GM23338 (cell line): Measurements from ENCODE around the gene RORC. TPM values are rescaled to one million over a fixed set of nuclear protein-coding genes. Genes with fewer than 3 reads are reported as not detected.
A peak's percentile ranks its signal among the peaks of the same experiment; 100 is the strongest.

Experiments used
- ATAC-seq: fragments of 200-7000 bp; cut with Tn5 transposase; 3 replicates; pipeline ENCODE4 v1.9.1; 2020
- DNase-seq: peaks from one replicate; pipeline ENCODE4 v3.0.0-alpha.2; 2015; ENCODE audit warnings: low spot score
- H2AFZ ChIP-seq: fragments of 200-600 bp; sonication (generic); 2 replicates; pipeline ENCODE4 v1.8.0; 2016; ENCODE audit warnings: antibody characterized with exemption, mild to moderate bottlenecking, moderate library complexity
- H3F3A ChIP-seq: fragments of 200-600 bp; sonication (generic); replicated peaks from 2 replicates; pipeline ENCODE4 v1.8.0; 2017; ENCODE audit warnings: antibody characterized with exemption, mixed run types, low read depth
- H3K27ac ChIP-seq: fragments of 200-600 bp; sonication (generic); 2 replicates; pipeline ENCODE4 v1.6.1; 2016; ENCODE audit warnings: low read depth
- H3K27me3 ChIP-seq: fragments of 200-600 bp; sonication (generic); 2 replicates; pipeline ENCODE4 v1.8.0; 2016; ENCODE audit warnings: mild to moderate bottlenecking, mixed run types, moderate library complexity; ENCODE audit not compliant: insufficient read depth
- H3K36me3 ChIP-seq: fragments of 200-600 bp; sonication (generic); 2 replicates; pipeline ENCODE4 v1.8.0; 2016; ENCODE audit warnings: mild to moderate bottlenecking; ENCODE audit not compliant: insufficient read depth
- H3K4me1 ChIP-seq: fragments of 200-600 bp; sonication (generic); 2 replicates; pipeline ENCODE4 v1.8.0; 2016; ENCODE audit warnings: mild to moderate bottlenecking, moderate library complexity; ENCODE audit not compliant: insufficient read depth
- H3K4me2 ChIP-seq: fragments of 200-600 bp; sonication (generic); 2 replicates; pipeline ENCODE4 v1.7.1; 2017; ENCODE audit warnings: mixed run types
- H3K4me3 ChIP-seq: fragments of 200-600 bp; sonication (generic); 2 replicates; pipeline ENCODE4 v1.6.1; 2016; ENCODE audit warnings: mixed run types
- H3K79me2 ChIP-seq: fragments of 200-600 bp; sonication (generic); replicated peaks from 2 replicates; pipeline ENCODE4 v1.8.0; 2017; ENCODE audit warnings: mild to moderate bottlenecking; ENCODE audit not compliant: insufficient read depth
- H3K9me2 ChIP-seq: fragments of 200-600 bp; sonication (generic); 2 replicates; pipeline ENCODE4 v1.8.0; 2017; ENCODE audit not compliant: insufficient read depth
- H4K20me1 ChIP-seq: fragments of 200-600 bp; sonication (generic); replicated peaks from 2 replicates; pipeline ENCODE4 v1.8.0; 2017; ENCODE audit warnings: mild to moderate bottlenecking; ENCODE audit not compliant: insufficient read depth
- H3K27ac Mint-ChIP-seq: 2 replicates; pipeline ENCODE4 v1.8.0; 2020; ENCODE audit warnings: inconsistent platforms, mild to moderate bottlenecking, moderate library complexity, mixed read lengths
- H3K27me3 Mint-ChIP-seq: 3 replicates; pipeline ENCODE4 v1.8.0; 2022; ENCODE audit warnings: low read depth, mild to moderate bottlenecking, moderate library complexity, mixed read lengths, inconsistent platforms; ENCODE audit not compliant: insufficient read depth, poor library complexity
- H3K36me3 Mint-ChIP-seq: 3 replicates; pipeline ENCODE4 v1.8.0; 2021; ENCODE audit warnings: low read depth, mild to moderate bottlenecking, inconsistent platforms, moderate library complexity, mixed read lengths
- H3K4me1 Mint-ChIP-seq: 3 replicates; pipeline ENCODE4 v1.8.0; 2020; ENCODE audit warnings: mild to moderate bottlenecking, inconsistent platforms, mixed read lengths
- H3K4me3 Mint-ChIP-seq: 3 replicates; pipeline ENCODE4 v1.8.0; 2021; ENCODE audit warnings: moderate library complexity, mild to moderate bottlenecking, inconsistent platforms, mixed read lengths
- H3K9me3 Mint-ChIP-seq: 3 replicates; pipeline ENCODE4 v1.8.0; 2020; ENCODE audit warnings: moderate library complexity, mild to moderate bottlenecking, inconsistent platforms, mixed read lengths
- CREB1 ChIP-seq: fragments of 250-450 bp; sonication (Bioruptor Pico); IDR thresholded peaks from 2 replicates; pipeline ENCODE4 v1.5.0; 2020; ENCODE audit warnings: low read depth, mild to moderate bottlenecking, moderate library complexity
- EZH2 ChIP-seq: fragments of 200-600 bp; sonication (generic); IDR thresholded peaks from one replicate; pipeline ENCODE4 v1.8.0; 2017; ENCODE audit warnings: antibody characterized with exemption, mild to moderate bottlenecking, low read depth; ENCODE audit not compliant: unreplicated experiment
- EZH2phosphoT487 ChIP-seq: fragments of 200-600 bp; sonication (generic); IDR thresholded peaks from one replicate; pipeline ENCODE4 v1.8.1; 2018; ENCODE audit warnings: antibody characterized with exemption; ENCODE audit not compliant: unreplicated experiment
- JUNB ChIP-seq: IDR thresholded peaks from one replicate; pipeline ENCODE4 v1.6.1; 2016; ENCODE audit warnings: antibody characterized with exemption; ENCODE audit not compliant: unreplicated experiment
- NANOG ChIP-seq: IDR thresholded peaks from 2 replicates; pipeline ENCODE4 v1.6.1; 2016; ENCODE audit warnings: antibody characterized with exemption, borderline replicate concordance
- STAT1 ChIP-seq: IDR thresholded peaks from one replicate; pipeline ENCODE4 v1.6.1; 2016; ENCODE audit warnings: antibody characterized with exemption; ENCODE audit not compliant: unreplicated experiment
- ZNF114 ChIP-seq: fragments of 250-450 bp; sonication (Bioruptor Pico); IDR thresholded peaks from 2 replicates; pipeline ENCODE4 v1.5.0; 2020; ENCODE audit warnings: mild to moderate bottlenecking, moderate library complexity
- ZNF331 ChIP-seq: fragments of 250-450 bp; sonication (Bioruptor Pico); IDR thresholded peaks from 2 replicates; pipeline ENCODE4 v1.5.0; 2020; ENCODE audit warnings: low read depth, mild to moderate bottlenecking, moderate library complexity
- polyA plus RNA-seq: library from polyadenylated mRNA; unstranded; fragments of >200 nt; fragmentation: Nextera tagmentation; extraction: Ambion mirVana; gene quantifications from 2 replicates; pipeline ENCODE4 v1.2.1, GENCODE V29; 2016
- total RNA-seq: library from RNA; depleted of rRNA; stranded (reverse); fragments of >200 nt; shearing (Covaris generic); gene quantifications from 2 replicates; pipeline ENCODE4 v1.2.3, GENCODE V29; 2014
- TF ChIP-seq, protein P1 (sequence below), 2 experiments: fragments of 200-600 bp in 1 of 2; sonication (generic) in 1 of 2; conservative IDR thresholded peaks; 2 replicates each; pipeline versions ENCODE4 v1.5.1 to v1.6.1; 2016 to 2017; ENCODE audit warnings: antibody characterized with exemption in 2 of 2, low read depth in 2 of 2, mild to moderate bottlenecking in 2 of 2, moderate library complexity in 1 of 2
- TF ChIP-seq, protein P2 (sequence below): fragments of 250-450 bp; sonication (Bioruptor Pico); IDR thresholded peaks from 2 replicates; pipeline ENCODE4 v1.5.0; 2020; ENCODE audit warnings: mild to moderate bottlenecking, moderate library complexity

RORC gene
- total and polyA plus RNA-seq, 2 experiments from 2014 or later, result 0.29 to 0.97 TPM

DNA sequence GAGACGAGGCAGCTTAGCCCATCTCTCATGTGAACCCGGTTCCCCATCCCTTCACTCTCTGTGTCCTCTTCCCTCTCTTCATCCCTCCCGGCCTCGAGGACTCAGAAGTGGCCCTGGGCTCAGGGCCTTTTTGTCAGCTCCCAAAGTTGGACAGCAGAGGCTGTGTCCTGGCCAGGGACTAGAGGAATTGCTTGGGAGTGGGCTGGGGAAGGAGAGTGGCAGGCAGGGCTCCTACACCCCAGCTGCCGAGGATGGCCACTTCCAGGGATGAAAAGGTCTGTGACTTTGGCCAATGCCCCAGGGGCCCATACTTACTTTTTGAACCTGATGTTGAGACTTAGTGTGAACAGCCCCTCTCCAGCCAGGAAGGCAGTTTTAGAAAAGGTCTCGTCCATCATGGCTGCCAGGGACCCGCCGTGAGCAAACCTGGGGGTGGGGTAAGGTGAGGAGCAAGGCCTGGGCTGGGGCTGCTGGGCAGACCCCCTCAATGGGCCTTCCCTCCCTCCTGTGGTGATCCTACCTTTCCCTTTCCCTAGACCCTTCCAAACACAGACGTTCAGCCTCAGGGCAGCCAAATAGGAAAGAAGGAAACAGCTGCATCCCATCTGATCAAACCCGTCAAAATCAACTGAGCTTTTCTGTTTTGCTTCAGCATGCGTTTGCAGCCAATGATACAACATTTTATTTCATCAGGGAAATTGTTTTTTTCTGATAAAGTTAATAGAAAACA, 16.4 kb upstream of the RORC start (continued):
- TF ChIP-seq, protein P1, sequence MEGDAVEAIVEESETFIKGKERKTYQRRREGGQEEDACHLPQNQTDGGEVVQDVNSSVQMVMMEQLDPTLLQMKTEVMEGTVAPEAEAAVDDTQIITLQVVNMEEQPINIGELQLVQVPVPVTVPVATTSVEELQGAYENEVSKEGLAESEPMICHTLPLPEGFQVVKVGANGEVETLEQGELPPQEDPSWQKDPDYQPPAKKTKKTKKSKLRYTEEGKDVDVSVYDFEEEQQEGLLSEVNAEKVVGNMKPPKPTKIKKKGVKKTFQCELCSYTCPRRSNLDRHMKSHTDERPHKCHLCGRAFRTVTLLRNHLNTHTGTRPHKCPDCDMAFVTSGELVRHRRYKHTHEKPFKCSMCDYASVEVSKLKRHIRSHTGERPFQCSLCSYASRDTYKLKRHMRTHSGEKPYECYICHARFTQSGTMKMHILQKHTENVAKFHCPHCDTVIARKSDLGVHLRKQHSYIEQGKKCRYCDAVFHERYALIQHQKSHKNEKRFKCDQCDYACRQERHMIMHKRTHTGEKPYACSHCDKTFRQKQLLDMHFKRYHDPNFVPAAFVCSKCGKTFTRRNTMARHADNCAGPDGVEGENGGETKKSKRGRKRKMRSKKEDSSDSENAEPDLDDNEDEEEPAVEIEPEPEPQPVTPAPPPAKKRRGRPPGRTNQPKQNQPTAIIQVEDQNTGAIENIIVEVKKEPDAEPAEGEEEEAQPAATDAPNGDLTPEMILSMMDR (conservative IDR thresholded peaks at IDR 0.05; ENCODE audit: low read depth in 2 of 2), result no peak
- TF ChIP-seq CREB1 (CRISPR knock-in tag) (no peak), ZNF114 (CRISPR knock-in tag) (no peak), JUNB (no peak), ZNF331 (CRISPR knock-in tag) (no peak), NANOG (no peak), EZH2 (no peak)

DNA sequence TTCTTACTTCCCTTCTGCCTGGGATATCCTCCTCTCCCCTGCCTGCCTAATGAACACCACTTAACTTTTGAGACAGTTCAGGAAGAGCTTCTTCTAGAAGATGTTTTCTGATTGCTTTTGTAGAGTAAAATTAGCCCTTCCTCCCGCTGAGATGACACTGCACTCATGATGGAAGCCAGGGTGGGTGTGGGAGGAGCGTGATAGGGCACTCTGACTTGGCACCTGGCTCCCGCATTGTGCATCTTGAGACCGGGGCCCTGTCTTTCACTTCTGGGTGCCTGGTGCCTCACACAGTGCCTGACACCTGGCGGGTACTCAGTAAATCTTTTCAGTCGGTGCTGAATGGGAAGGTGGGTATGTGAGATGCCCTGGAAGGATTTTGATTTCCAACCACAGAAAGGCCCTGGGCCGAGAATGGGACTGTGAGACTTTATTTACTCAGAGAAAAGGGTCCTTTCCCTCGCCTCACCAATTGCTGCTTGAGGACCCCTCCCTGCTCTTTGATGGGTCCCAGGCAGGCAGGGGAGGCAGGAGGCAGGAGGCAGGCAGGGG, 15.2 kb upstream of the RORC start:
- H3K27ac ChIP-seq, result no peak overlapping the region
- Mint-ChIP-seq H3K9me3 (no peaks in the 10 kb centered on the region), H3K36me3 (no peaks in the 10 kb centered on the region; the same call in 2 of the 3 replicates), H3K27me3 (peaks cover 7% of the 10 kb centered on the region), H3K27ac (no peak overlapping the region), H3K4me1 (peaks cover 14% of the 10 kb centered on the region), H3K4me3 (no peak overlapping the region)
- H3K79me2 ChIP-seq, result no peaks in the 10 kb centered on the region
- no peak overlapping the region for H3K4me3 ChIP-seq
- 0 out of 2 replicates have a peak, but pooled peaks cover 4% of the 10 kb centered on the region for H3K4me1 ChIP-seq
- no peaks in the 10 kb centered on the region for H4K20me1 ChIP-seq
- H3K27me3 ChIP-seq, result peaks cover 4% of the 10 kb centered on the region; the same call in 1 of the 2 replicates
- H3F3A ChIP-seq, result no peaks in the 10 kb centered on the region
- DNase-seq, result no peak
- H3K36me3 ChIP-seq, result no peaks in the 10 kb centered on the region
- no peak for ATAC-seq
- no peaks in the 10 kb centered on the region for H3K9me2 ChIP-seq
- no peak overlapping the region for H2AFZ ChIP-seq
- no peak for TF ChIP-seq STAT1
- TF ChIP-seq, protein P2, sequence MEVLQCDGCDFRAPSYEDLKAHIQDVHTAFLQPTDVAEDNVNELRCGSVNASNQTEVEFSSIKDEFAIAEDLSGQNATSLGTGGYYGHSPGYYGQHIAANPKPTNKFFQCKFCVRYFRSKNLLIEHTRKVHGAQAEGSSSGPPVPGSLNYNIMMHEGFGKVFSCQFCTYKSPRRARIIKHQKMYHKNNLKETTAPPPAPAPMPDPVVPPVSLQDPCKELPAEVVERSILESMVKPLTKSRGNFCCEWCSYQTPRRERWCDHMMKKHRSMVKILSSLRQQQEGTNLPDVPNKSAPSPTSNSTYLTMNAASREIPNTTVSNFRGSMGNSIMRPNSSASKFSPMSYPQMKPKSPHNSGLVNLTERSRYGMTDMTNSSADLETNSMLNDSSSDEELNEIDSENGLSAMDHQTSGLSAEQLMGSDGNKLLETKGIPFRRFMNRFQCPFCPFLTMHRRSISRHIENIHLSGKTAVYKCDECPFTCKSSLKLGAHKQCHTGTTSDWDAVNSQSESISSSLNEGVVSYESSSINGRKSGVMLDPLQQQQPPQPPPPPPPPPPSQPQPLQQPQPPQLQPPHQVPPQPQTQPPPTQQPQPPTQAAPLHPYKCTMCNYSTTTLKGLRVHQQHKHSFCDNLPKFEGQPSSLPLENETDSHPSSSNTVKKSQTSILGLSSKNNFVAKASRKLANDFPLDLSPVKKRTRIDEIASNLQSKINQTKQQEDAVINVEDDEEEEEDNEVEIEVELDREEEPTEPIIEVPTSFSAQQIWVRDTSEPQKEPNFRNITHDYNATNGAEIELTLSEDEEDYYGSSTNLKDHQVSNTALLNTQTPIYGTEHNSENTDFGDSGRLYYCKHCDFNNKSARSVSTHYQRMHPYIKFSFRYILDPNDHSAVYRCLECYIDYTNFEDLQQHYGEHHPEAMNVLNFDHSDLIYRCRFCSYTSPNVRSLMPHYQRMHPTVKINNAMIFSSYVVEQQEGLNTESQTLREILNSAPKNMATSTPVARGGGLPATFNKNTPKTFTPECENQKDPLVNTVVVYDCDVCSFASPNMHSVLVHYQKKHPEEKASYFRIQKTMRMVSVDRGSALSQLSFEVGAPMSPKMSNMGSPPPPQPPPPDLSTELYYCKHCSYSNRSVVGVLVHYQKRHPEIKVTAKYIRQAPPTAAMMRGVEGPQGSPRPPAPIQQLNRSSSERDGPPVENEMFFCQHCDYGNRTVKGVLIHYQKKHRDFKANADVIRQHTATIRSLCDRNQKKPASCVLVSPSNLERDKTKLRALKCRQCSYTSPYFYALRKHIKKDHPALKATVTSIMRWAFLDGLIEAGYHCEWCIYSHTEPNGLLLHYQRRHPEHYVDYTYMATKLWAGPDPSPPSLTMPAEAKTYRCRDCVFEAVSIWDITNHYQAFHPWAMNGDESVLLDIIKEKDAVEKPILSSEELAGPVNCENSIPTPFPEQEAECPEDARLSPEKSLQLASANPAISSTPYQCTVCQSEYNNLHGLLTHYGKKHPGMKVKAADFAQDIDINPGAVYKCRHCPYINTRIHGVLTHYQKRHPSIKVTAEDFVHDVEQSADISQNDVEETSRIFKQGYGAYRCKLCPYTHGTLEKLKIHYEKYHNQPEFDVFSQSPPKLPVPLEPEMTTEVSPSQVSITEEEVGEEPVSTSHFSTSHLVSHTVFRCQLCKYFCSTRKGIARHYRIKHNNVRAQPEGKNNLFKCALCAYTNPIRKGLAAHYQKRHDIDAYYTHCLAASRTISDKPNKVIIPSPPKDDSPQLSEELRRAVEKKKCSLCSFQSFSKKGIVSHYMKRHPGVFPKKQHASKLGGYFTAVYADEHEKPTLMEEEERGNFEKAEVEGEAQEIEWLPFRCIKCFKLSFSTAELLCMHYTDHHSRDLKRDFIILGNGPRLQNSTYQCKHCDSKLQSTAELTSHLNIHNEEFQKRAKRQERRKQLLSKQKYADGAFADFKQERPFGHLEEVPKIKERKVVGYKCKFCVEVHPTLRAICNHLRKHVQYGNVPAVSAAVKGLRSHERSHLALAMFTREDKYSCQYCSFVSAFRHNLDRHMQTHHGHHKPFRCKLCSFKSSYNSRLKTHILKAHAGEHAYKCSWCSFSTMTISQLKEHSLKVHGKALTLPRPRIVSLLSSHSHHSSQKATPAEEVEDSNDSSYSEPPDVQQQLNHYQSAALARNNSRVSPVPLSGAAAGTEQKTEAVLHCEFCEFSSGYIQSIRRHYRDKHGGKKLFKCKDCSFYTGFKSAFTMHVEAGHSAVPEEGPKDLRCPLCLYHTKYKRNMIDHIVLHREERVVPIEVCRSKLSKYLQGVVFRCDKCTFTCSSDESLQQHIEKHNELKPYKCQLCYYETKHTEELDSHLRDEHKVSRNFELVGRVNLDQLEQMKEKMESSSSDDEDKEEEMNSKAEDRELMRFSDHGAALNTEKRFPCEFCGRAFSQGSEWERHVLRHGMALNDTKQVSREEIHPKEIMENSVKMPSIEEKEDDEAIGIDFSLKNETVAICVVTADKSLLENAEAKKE (CRISPR knock-in tag), result no peak
- TF ChIP-seq CREB1 (CRISPR knock-in tag), result no peak
- no peak for TF ChIP-seq JUNB
- TF ChIP-seq, protein P1 (conservative IDR thresholded peaks at IDR 0.05; ENCODE audit: low read depth in 2 of 2), result no peak
- TF ChIP-seq EZH2phosphoT487, result no peak
- H3K4me2 ChIP-seq, result peak overlapping the region; percentile 20; the same call in 1 of the 2 replicates
